Measurements from ENCODE around the gene RIPPLY1.
"Not testable (repeated sequence)": the region's sequence is repeated elsewhere in the genome, so short reads cannot be mapped to it uniquely, and the experiment has no call there.

RIPPLY1 gene

GRCh38 chrX:106912864-106913263 lies 9.7 kb upstream of the RIPPLY1 start:
- no peak for DNase-seq (ENCODE audit: low read depth in 1 of 2, low spot score in 1 of 2)

DNA sequence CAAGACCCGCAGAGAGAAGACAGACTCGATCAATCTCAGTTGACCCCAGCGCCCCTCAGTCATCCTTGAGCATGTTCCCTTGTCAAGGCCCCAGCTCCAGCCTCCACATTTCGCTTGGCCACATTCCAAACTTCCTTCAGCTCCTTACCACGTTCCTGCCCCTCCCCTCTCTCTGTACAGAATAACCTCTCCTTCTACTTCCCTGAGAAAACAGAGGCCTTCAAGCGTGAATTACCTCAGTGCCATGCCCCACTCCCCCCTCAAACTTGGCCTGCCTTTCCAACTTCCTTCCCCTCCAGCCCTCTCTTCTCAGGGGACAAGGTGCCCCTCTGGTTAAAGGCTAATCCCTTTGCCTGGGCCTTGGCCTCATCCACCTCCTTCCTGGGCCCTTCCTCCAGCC lies 3.2 kb upstream of the RIPPLY1 start:
- no peak for DNase-seq (ENCODE audit: low read depth in 1 of 2, low spot score in 1 of 2)

- DNase-seq (ENCODE audit: low read depth in 1 of 2, low spot score in 1 of 2) = no peak
These were observed 2.0 kb upstream of the RIPPLY1 start for GRCh38 chrX:106905064-106905708.

DNA sequence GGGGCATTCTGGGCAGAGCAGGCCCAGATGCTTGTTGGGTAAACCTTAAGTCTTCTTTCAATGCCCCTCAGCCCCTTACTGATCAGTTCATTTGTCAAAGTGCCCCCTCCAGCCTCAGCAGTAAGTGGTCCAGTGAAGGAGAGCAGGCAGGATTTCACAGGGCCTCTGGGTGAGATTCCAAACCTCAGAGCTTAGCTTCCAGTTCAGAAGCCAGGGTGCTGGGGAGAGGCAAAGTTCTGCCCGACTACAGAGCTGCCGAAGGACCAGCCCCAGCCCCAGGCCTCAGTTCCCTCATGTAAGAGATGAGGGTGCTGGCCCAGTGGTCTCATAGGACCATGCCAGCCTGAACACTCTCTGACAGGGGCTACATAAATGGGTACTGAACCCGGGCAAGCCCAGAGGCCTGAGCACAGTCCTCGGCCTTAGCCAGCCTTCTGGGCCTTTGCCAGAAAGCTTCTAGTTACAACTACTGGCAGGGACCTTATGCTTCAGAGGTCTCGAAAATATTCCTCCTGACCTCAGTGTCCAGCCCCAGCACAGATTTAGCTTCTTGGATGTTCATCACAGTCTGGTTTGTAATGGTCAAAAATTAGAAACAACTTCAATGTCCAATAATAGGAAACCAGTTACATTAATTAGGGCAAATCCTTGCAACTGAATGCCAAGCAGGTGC lies 851 bp upstream of the RIPPLY1 start:
- no peak for DNase-seq (ENCODE audit: low read depth in 1 of 2, low spot score in 1 of 2)

GRCh38 chrX:106902684-106903083 lies 457 bp downstream of the RIPPLY1 start:
- no peak for DNase-seq (ENCODE audit: low read depth in 1 of 2, low spot score in 1 of 2)

- DNase-seq (ENCODE audit: low read depth in 1 of 2, low spot score in 1 of 2) = no peak
These were observed 1.3 kb downstream of the RIPPLY1 start for GRCh38 chrX:106901781-106902219.

DNA sequence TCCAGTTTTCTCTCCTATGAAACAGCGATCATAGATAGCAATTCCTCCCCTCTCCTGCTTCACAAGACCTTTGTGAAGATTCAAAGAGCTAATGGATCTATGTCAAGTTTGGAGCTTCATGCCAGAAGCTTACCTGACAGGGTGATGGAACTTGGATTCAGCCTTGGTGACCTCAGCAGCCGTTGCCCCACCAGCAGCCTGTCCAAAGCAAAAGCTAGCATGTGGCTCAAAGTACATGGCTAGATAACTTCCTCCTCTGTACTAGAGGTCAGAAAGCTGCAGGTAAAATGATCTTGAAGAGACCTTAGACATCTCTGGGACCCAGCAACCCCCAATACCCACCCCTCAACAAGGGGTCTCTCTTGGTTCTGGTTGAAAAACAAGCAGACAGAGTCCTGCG lies 1.8 kb downstream of the RIPPLY1 start:
- no peak for DNase-seq (ENCODE audit: low read depth in 1 of 2, low spot score in 1 of 2)

DNA sequence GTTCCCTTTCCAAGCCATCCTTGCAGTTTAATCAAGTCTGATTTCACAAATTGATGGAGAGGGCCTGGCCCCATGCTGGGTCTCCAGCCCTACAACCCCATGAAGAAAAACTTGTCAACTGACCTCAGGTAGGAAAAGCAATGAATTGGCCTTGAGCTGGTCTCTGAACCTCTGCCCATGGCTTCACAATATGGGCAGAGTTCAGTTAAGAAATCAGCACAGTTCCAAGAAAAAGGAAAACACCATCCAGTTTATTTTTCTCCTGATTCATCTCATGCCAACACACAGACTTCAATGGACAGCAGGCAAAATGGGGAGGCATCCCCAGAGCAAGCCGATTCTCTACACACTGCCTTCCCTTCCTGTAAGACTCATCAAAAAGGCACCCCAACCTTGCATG lies 3.3 kb downstream of the RIPPLY1 start:
- DNase-seq (ENCODE audit: low read depth in 1 of 2, low spot score in 1 of 2) = no peak

GRCh38 chrX:106899276-106899675 lies 3.9 kb downstream of the RIPPLY1 start:
- no peak for DNase-seq (ENCODE audit: low read depth in 1 of 2, low spot score in 1 of 2)

GRCh38 chrX:106898462-106898861 lies 4.7 kb downstream of the RIPPLY1 start:
- DNase-seq (ENCODE audit: low read depth in 1 of 2, low spot score in 1 of 2) = no peak

DNA sequence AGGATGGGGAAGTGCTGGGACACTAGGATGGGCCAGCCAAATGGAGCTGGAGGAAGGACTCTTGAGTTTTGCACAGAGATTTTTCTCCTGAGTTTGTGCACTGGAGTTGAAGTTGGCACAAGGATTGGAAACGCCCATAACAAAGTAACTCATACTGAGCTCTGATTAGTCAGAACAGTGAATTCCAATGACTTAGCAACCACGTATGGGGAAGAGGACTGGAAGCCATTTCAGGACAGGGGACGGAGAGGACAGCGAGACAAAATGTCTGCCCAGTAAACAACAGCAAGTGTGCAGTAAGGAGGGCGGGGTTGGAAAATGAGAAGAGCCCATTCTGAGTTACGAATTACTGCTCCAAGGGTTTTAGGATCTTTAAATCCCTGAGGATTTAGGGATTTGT lies 5.9 kb downstream of the RIPPLY1 start:
- DNase-seq (ENCODE audit: low read depth in 1 of 2, low spot score in 1 of 2) = no peak

- no peak for DNase-seq (ENCODE audit: low read depth in 1 of 2, low spot score in 1 of 2)
These were observed 8.1 kb downstream of the RIPPLY1 start for GRCh38 chrX:106894978-106895452.

DNA sequence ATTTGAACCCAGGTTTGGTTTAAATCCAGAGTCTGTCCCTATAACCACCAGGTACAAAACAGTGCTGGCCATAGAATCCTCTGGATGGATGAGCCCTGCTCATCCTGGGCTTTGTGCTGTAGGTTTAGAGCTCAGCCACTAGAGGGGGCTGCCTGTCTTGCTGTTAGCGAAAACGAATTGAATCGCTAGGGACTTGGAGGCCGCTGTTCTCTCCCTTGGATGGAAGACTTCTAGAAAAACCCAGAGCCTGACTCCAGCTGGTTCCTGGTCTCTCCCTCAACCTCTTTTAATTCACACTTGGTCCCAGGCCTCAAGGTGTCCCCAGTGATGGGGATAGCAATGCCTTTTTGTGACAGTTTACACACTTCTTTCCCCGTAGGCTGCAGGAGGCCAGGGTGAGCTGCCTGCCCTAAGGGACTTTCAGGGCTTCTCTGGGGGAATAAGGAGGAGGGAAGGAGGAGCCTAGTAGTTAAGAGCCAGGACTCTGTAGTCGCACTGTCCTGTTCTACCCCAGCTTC lies 8.7 kb downstream of the RIPPLY1 start:
- peak in 1 of 2 donors; percentile 13 for DNase-seq (ENCODE audit: low read depth in 1 of 2, low spot score in 1 of 2)

GRCh38 chrX:106891762-106892460 lies 11.2 kb downstream of the RIPPLY1 start:
- DNase-seq (ENCODE audit: low read depth in 1 of 2, low spot score in 1 of 2) = no peak

GRCh38 chrX:106889468-106889867 lies 13.7 kb downstream of the RIPPLY1 start:
- DNase-seq (ENCODE audit: low read depth in 1 of 2, low spot score in 1 of 2) = no peak

DNA sequence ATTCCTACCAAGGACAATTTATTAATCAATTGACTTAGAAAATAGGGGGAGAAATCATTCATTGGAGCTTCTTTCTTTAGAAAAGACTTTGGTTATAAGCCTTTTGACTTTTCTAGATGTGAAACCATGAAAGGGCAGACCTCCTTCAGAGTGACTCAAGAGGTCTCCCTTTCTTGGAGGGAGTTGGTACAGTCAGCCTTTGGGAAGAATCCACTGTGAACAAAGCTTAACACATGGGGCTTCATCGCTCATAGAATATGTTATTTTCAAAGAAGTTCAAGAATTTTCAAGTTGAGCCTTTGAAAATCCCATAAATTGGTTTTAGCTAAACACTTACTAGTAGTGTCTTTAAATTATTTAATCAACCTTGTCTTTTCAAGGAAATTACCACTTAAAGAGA lies 28.0 kb downstream of the RIPPLY1 start:
- DNase-seq (ENCODE audit: low read depth in 1 of 2, low spot score in 1 of 2) = no peak

GRCh38 chrX:106874075-106874474 lies 29.1 kb downstream of the RIPPLY1 start:
- no peak for DNase-seq (ENCODE audit: low read depth in 1 of 2, low spot score in 1 of 2)

GRCh38 chrX:106872796-106873195 lies 30.3 kb downstream of the RIPPLY1 start:
- not testable (repeated sequence) for DNase-seq (ENCODE audit: low read depth in 1 of 2, low spot score in 1 of 2)

DNA sequence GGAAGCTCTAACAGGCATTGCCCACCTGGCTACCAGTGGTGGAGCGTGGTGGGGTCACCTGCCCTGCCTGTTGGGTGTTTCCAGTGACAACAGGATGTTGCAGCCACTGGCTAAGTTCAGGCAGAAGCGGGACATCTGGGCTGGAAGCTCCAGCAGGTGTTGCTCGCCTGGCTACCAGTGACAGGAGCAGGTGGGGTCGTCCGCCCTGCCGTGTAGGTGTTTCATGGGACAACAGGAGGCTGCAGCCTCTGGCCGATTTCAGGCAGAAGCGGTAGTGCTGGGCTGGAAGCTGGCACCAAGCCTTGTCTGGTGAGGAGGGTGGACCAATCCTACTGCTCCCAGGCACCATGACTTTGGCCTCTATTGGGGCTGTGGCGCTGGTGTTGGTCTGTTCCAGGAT lies 39.4 kb downstream of the RIPPLY1 start:
- DNase-seq (ENCODE audit: low read depth in 1 of 2, low spot score in 1 of 2) = no peak

DNA sequence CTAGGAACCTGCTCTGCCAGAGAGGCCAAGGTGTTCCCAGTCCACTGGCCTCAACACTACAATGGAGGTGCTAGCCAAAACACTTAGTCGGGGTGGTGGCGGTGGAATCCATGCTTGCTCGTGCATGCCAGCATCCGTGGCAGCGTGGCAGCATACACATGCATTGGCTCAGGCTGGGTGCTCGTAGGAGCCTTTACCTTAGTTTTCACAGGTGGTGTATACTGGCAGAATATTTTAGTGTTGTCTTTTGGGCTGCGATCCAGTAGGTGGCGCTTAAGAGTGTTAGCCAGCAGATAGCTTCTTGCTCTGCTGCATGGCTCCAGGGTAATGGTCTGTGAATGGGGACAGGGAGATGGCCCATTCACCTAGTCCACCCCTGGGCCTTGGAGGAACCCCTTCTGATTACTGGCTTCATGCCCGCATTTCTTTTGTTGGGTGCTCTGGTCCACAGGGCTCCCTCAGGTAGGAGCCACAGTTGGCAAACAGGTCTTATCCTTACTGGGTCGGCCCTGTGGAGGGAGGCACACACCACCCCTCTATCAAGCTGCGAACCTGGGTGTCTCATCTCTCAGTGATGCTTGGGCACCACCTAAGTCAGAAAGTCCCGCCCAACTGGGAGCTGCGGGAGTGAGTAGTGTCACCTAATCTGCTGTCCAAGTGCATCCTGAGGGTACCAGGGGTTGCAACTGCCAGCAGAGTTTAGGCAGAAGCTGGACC lies 40.0 kb downstream of the RIPPLY1 start:
- DNase-seq (ENCODE audit: low read depth in 1 of 2, low spot score in 1 of 2) = no peak
